Glomerular visceral epithelial cell (primary cell): ENCODE measurements around the gene SUPT6H.
"Not testable (repeated sequence)": the region's sequence is repeated elsewhere in the genome, so short reads cannot be mapped to it uniquely, and the experiment has no call there.

Source experiments
- DNase-seq: peaks from one replicate; pipeline ENCODE4 v3.0.0-alpha.2; 2016; ENCODE audit errors: extremely low spot score

Gene SUPT6H

GRCh38 chr17:28648698-28649097 lies 13.3 kb upstream of the SUPT6H start:
- DNase-seq: no peak

- DNase-seq: no peak
These were observed 6.8 kb upstream of the SUPT6H start for GRCh38 chr17:28655160-28655559.

DNA sequence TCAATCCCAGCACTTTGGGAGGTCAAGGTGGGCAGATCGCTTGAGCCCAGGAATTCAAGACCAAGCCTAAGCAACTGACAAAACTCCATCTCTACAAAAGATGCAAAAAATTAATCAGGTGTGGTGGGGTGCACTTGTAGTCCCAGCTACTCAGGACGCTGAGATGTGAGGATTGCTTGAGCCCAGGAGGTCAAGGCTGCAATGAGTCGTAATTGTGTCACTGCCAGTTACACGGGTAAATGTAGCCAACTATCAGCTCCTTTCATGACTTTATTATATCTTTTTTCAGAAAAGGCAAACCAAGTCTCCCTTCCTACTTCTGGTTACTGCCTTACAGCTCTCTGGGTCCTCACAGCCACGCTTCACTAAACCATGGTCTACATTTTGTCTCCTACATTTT lies 4.2 kb upstream of the SUPT6H start:
- DNase-seq: peak; percentile 12

- DNase-seq: not testable (repeated sequence)
These were observed 3.7 kb upstream of the SUPT6H start for GRCh38 chr17:28658342-28658741.

DNA sequence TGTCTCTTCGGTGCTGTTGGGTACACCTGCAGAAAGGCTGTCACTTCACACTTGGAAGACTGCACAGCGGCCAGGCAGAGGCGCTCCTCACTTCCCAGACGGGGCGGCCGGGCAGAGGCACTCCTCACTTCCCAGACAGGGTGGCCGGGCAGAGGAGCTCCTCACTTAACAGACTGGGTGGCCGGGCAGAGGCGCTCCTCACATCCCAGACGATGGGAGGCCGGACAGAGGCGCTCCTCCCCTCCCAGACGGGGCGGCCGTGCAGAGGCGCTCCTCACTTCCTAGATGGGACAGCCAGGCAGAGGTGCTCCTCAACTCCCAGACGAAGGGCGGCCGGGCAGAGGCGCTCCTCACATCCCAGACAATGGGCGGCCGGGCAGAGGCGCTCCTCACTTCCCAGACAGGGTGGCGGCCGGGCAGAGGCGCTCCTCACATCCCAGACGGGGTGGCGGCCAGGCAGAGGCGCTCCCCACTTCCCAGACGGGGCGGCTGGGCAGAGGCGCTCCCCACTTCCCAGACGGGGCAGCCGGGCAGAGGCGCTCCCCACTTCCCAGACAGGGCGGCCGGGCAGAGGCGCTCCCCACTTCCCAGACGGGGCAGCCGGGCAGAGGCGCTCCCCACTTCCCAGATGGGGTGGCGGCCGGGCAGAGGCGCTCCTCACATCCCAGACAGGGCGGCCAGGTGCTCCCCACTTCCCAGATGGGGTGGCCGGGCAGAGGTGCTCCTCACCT lies 3.1 kb upstream of the SUPT6H start:
- not testable (repeated sequence) for DNase-seq

- not testable (repeated sequence) for DNase-seq
These were observed 2.5 kb upstream of the SUPT6H start for GRCh38 chr17:28659497-28659881.

- DNase-seq: no peak
These were observed 473 bp downstream of the SUPT6H start for GRCh38 chr17:28662527-28662829.

- no peak for DNase-seq
These were observed 1.7 kb downstream of the SUPT6H start for GRCh38 chr17:28663723-28664122.

DNA sequence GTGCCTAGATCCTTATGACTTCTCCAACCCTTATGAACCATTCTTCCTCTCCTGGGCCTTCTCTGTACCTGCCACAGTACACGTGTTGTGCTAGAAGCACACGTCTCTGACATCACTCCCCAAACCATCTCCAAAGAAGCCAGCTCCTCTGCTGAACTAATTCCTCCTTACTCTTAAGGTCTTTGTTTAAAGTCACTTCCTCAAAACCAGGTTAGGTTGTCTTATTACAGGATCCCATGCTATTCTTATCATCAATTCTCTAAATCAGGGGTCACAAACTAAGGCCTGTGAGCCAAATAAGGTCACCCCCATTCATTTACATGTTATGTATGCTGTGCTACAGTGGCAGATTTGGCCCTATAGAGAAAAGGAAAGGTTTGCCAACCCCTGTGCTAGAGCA lies 4.0 kb downstream of the SUPT6H start:
- no peak for DNase-seq

DNA sequence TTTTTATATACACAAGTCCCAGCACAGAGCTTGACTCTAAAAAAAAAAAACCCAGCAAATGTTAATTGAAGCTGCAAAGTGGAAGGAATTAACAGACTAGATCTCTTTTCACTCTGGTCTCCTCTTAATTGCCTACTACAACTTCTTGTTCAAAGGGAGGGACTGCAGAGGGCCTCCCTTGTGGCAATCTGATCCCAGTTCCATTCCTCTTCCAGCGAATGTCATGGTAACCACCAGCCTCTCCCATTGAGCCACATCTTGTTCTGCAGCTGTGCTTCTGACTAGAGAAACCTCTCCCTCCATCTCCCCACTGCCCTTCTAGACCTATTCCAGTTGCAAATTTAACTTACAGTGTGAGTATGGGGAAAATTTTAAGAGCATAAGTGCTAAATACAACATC lies 5.9 kb downstream of the SUPT6H start:
- DNase-seq: no peak

DNA sequence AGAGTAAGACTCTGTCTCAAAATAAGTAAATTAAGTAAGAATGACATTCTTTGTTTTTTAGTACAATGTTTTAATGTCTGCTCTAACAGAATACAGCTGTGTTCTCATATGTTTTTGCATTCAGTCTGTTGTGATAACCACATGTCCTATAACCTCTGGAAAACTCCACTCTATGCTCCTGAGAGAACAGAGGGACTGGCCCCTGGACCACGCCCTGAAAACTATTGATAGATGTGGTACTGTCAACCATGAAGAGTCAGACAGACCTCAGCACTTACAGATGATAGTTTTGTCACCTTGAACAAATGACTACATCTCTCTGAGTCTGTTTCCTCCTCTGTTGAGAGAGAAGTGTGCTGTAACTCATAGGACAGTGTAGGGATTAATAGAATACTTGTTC lies 7.9 kb downstream of the SUPT6H start:
- DNase-seq: no peak

DNA sequence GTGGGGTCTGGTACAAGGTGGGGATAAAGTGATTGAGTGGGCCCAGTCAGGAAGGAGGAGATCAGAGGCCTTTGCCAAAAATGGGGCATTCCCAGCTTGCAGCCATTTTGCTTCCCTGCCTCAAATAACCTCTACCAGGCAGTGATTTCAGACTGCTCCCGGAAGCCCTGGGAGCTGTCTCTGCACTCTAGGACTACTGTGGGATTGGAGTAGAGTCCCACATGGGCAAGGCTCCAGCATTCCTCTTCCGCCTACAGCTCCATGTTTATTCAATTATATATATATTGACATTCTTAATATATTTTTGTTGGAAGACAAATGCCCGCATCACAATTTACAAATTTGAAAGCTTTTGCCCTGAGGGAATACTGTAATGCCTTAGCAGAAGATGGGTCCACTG lies 13.5 kb downstream of the SUPT6H start:
- DNase-seq: no peak

DNA sequence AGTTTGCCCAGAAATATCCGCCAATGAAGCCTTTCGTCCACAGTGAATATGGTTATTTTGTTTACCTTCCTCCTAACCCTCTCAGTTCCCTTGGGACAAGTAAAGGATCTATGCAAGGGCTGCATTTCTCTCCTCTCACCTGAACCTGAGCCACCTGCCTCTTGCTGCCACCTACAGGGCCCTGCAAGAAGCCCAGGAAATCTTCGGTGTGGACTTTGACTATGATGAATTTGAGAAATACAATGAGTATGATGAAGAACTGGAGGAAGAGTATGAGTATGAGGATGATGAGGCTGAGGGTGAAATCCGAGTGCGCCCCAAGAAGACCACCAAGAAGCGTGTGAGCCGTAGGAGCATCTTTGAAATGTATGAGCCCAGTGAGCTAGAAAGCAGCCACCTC lies 14.0 kb downstream of the SUPT6H start:
- DNase-seq: peak; percentile 16

- no peak for DNase-seq
These were observed 20.6 kb downstream of the SUPT6H start for GRCh38 chr17:28682655-28683054.

DNA sequence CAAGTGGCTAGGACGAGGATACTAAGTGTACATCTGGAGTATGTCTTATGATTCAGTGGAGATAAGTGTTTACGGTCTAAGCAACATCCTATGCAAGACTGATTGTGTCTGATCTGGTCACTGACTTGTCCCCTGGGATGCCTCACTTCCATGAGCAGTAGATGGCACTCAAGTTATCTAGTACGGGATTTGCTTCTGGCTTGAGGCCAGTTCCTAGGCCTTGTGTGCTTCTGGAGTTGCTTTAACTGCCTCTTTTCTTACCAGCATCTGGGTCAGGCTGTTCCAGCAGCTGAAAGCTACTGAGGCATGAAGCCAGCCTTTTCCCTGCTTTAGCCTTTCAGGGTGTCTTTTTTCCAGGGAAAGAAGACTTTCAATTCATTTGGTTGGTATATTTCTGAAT lies 23.0 kb downstream of the SUPT6H start:
- DNase-seq: peak; percentile 55

GRCh38 chr17:28685366-28685765 lies 23.4 kb downstream of the SUPT6H start:
- no peak for DNase-seq

- DNase-seq: no peak
These were observed 24.3 kb downstream of the SUPT6H start for GRCh38 chr17:28686296-28686695.

DNA sequence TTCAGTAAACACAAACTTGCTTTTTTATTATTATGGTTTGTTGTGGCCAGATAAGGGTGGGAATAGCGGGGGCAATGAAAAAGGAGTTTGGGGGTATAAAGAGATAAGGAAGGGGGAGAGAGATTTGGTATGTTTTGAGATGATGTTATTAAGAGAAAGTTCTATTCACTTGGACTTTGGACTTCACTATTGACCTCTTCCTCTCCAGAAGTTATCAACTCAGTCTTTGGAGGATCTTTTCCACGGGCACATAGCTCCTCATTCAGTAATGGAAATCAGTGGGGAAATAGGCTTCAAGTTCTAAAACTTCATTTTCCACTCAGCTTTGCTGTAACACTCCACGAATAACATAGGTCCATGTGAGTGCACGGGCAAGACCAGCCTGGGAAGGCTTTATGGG lies 26.5 kb downstream of the SUPT6H start:
- no peak for DNase-seq

- DNase-seq: no peak
These were observed 27.0 kb downstream of the SUPT6H start for GRCh38 chr17:28689011-28689410.

DNA sequence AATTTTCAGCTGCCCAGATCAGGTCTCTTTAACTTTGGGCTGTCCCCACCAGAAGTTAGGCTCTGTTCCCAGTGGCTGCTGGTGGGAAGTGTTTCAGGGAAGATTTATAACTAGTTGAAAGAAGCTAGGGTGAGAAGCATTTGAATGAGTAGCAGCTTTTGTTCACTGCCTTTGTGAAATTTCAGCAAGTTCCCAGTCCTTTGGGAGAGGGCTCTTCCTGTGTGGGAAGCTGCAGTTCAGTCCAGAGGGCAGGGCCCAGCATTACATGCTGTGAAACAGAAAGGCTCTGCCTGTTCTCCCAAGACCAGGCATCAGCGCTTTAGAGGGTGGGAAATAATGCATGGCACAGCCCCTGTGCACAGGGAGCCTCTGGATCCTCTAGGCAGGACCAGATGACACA lies 31.9 kb downstream of the SUPT6H start:
- DNase-seq: no peak

DNA sequence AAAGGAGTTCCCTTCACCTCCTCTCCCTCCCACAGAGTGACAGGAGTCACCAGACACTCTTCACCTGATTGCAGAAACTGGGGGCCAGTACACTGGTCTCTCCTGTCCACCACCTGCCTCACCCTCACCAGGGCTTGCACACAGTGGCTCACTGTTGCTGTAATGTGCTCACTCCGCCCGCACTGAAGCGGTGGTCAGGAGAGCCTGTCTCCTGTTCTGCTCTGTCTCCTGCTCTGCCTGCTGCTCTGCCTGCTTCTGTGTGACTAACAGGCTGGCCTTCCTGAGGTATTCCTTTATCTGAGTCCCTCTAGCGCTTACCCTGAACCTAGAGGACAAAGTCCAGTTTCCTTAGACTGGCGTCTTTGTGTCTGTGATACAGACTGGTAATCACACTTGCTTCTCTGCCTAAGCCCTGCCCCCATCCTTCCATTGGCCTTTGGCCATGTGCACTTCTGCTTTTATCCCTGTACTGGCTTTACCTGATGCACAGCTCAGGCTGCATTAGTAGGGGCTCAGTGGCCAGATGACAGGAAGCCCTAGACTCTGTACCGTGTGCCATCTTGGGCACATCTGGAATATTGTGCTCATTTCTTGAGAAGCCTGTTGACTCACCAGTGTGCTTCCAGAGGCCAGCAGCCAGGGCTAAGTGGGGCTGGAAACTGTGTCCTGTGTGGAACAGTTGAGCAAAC lies 36.4 kb downstream of the SUPT6H start:
- no peak for DNase-seq

- no peak for DNase-seq
These were observed 38.3 kb downstream of the SUPT6H start for GRCh38 chr17:28700278-28700677.

DNA sequence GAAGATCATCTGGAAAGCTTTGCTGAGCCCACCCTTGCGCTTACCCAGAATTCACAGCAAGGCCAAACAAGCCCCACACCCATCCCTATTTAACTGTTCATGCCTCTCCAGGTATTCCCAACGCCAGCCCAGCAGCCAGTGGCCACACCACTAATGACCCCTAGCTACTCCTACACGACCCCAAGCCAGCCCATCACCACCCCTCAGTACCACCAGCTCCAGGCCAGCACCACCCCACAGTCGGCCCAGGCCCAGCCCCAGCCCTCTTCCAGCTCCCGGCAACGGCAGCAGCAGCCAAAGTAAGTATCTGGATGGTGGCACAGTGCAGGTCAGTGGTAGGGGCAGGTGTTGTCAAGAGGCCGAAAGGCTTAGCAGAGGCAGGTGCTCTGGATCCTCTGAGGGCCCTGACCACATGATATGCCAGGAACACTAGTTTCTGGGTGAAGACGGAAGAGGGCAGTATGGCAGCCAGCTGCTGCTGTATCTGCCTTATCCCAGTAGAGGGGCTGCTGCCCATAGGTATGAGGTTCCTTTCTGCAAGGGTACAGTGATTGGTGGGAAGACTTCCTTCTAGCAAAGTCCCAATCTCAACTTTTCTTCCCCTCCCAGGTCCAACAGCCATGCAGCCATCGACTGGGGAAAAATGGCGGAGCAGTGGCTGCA lies 39.0 kb downstream of the SUPT6H start:
- DNase-seq: no peak
